ENCODE results near the gene KDM2A.
"Not testable (repeated sequence)": the region's sequence is repeated elsewhere in the genome, so short reads cannot be mapped to it uniquely, and the experiment has no call there.

Gene KDM2A

GRCh38 chr11:67117672-67118180 lies 1.3 kb upstream of the KDM2A start:
- peak; percentile 18 for DNase-seq (ENCODE audit: low read depth)

DNA sequence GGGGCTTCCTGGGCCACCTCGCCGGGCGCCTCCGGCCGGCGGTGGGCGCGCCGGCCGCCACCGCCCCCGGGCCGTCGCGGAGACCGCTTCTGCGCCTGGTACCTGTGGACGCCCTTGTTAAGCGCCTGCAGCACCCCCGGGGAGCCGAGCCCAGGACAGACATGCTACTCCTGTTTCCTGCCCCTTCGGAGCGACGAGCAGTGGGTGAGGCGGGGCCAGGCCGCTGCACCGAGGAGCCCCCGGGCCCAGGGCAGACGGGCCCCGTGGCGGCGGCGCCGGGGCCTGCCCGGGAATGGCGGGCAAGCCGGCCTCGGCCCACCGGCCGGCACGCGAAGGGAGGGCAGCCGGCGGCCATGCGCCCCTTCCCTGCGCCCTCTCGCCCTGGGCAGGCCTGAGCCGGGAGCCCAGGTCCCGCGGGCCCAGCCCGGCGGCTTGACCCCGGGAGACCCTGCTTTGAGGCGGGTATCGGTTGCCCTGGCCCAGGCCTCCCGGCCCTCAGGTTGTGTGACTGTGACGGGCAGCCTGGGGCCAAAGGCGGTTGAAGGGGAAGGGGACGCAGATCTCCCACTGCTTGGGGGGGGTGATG lies 789 bp upstream of the KDM2A start:
- DNase-seq (ENCODE audit: low read depth): peak; percentile 34

GRCh38 chr11:67119585-67120391 lies 725 bp downstream of the KDM2A start:
- DNase-seq (ENCODE audit: low read depth): no peak

DNA sequence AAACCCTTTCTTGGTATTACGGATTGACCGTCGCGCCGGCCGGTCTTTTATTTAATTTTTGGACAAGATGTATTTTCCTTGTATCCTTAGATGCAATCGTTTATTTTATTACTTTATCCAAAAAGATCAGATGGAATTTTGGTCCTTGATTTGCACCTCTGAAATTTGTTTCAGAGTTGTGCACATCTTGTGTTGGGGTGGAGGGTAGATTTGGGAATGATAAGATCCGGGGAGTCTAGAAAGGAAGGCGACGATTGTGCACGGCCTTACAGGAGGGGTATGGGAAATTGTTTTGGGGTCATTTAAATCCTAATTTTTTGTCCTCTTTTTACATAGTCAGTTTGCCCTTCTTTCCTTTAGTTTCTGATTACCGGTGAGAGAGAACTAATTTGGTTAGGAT lies 1.4 kb downstream of the KDM2A start:
- no peak for DNase-seq (ENCODE audit: low read depth)

DNA sequence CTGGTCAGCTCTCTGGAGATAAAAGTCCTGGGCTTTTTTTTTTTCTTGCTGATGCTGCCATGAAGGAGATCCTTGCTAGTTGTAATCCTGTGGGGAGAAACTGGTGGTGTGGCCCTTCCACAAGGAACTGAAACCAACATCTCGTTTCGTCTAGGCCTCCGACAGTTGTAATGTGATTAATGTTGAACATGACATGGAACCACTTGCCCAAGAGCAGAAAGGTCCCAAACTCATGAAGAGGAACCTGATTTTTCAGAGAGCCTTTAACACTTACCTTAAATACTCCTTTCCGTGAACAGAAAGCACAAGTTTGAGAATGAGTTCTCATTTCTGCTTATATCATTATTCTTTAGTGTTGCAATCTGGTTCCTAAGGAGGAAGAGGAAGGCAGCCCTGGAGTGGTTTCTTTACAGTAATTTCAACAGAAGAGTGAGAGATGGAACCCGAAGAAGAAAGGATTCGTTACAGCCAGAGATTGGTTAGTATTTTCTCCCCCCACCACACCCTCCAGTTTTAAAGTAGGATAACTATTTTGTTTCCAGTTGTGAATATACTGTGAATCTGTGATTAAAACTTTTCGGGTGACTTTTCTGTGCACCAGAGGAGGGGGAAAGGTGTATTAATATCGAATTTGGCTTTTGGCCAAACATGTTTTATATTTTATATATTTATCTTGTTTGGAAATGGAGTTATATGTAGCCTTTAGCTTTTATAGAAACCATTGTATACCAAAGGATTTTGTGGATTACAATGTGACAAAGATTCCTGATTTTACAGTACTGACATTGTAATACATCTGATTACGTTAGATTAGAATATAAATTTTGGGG lies 2.0 kb downstream of the KDM2A start:
- DNase-seq (ENCODE audit: low read depth): no peak

DNA sequence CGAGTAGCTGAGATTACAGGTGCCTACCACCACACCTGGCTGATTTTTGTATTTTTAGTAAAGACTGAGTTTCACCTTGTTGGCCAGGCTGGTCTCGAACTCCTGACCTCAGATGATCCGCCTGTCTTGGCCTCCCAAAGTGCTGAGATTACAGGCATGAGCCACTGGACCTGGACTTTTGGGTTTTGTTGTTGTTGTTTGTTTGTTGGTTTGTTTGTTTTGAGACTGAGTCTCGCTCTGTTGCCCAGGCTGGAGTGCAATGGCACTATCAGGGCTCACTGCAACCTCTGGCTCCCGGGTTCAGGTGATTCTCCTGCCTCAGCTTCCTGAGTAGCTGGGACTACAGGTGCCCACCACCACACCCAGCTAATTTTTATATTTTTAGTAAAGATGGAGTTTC lies 4.7 kb downstream of the KDM2A start:
- not testable (repeated sequence) for DNase-seq (ENCODE audit: low read depth)

DNA sequence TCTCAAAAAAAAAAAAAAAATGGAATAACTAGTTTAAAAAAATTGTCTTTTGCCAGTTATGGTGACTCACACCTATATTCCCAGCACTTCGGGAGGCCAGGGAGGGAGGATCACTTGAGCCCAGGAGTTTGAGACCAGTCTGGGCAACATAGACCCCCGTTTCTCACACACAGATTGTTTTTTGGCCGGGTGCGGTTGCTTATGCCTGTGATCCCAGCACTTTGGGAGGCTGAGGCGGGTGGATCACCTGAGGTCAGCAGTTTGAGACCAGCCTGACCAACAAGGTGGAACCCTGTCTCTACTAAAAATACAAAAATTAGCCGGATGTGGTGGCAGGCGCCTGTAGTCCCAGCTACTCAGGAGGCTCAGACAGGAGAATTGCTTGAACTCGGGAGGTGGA lies 7.2 kb downstream of the KDM2A start:
- DNase-seq (ENCODE audit: low read depth): not testable (repeated sequence)

DNA sequence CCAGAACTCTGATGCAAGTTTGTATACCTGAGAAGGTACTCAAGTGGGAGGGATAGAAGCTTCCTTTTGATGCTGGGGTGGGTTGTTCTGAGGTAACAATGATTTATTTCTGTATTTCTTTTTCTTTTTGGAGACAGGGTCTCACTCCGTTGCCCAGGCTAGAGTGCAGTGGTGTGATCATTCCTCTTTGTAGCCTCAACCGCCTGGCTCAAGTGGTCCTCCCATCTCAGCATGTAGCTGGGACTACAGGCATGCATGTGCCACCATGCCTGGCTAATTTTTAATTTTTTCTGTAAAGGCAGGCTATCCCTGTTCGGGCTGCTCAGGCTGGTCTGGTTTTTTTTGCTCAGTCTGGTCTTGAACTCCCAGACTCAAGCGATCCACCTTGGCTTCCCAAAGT lies 7.9 kb downstream of the KDM2A start:
- no peak for DNase-seq (ENCODE audit: low read depth)

- DNase-seq (ENCODE audit: low read depth): not testable (repeated sequence)
Observed at GRCh38 chr11:67130861-67131260, 11.8 kb downstream of the KDM2A start.

DNA sequence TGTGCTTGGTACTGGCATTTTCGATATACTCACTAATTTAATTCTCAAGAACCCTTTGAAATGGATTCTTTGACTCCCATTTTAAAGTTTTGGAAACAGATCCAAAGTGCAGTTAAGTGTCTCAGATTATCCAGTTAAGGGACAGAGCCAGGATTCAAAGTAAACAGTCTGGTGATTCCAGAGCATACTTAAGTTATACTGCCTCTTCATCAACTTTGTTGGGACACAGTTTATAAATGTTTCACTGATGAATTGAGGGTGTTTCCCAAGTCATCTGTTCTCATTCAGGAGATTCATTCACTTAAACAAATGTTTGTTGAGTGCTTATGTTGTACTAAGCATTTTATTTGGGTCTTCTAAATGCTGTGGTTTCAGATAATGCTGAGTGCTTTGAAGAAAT lies 17.1 kb downstream of the KDM2A start:
- DNase-seq (ENCODE audit: low read depth): no peak

DNA sequence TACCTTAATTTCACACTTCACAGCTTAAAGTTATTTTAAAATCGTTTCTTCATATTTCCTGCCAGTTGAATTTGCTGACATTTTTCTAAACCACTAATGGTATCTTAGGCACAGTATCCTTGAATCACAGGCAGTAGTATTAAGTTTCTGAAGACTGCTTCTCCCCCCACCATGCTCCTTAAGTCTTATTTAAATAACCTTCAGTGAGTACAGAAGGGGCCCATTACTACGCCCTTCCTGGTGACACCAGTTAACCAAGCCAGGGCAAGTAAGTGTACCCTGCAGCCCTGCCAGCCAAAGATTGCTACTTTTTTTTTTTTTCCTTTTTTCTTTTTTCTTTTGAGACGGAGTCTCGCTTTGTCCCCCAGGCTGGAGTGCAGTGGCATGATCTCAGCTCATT lies 19.9 kb downstream of the KDM2A start:
- DNase-seq (ENCODE audit: low read depth): no peak

GRCh38 chr11:67146516-67147226 lies 27.6 kb downstream of the KDM2A start:
- DNase-seq (ENCODE audit: low read depth): no peak

DNA sequence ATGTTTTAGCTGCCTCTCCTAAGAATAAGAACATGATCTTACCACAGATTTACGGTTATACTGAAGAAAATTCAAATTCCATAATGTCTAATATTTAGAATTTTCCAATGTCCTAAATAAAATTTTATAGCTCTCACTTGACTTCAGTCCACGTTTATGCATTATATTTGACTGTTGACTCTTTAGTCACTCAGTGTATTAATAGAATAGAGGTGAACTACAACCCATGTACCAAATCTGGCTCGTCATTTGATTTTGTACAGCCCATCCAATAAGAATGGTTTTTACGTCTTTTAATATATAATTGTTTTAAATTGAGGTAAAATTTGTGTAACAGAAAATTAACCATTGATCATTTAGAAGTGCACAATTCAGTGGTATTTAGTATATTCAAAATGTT lies 34.9 kb downstream of the KDM2A start:
- DNase-seq (ENCODE audit: low read depth): no peak

DNA sequence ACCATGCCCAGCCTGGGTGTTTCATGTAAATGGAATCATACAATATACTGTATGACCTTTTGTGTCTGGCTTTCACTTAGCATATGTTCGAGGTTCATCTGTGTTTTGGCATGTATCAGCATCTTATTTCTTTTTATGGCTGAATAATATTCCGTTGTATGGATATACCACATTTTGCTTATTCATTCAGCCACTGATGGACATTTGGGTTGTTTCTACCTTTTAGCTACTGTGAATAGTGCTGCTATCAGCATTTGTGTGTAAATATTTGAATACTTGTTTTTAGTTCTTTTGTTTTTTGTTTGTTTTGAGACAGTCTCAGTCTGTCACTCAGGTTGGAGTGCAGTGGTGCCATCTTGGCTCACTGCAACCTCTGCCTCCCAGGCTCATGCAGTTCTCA lies 35.7 kb downstream of the KDM2A start:
- no peak for DNase-seq (ENCODE audit: low read depth)

DNA sequence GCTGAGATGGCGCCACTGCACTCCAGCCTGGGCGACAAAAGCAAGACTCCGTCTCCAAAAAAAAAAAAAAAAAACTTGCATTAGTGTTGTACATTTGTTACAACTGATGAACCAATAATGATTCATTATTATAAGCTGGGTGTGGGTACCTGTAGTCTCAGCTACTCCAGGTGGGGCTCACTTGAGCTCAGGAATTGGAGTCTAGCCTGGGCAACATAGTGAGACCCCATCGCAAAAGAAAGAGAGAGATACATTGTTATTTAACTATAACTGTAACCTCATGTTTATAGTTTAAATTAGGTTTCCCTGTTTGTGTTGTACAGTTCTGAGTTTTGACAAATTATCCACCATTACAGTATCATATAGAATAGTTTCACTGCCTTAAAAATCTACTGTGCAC lies 38.6 kb downstream of the KDM2A start:
- no peak for DNase-seq (ENCODE audit: low read depth)

DNA sequence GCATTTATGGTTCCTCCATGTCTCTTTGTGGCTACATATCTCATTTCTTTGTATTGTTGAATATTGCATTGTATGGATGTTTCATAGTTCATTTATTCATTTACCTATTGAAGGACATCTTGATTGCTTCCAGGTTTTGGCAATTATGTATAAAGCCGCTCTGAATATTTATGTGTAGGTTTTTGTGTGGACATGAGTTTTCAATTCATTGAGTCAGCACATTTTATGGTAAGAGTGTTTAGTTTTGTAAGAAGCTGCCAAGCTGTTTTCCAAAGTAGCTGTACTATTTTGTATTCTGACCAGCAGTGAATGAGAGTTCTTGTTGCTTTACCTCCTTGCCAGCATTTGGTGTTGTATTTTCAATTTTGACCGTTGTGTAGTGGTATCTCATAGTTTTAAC lies 39.2 kb downstream of the KDM2A start:
- no peak for DNase-seq (ENCODE audit: low read depth)

GRCh38 chr11:67160045-67160444 lies 41.0 kb downstream of the KDM2A start:
- no peak for DNase-seq (ENCODE audit: low read depth)

GRCh38 chr11:67160872-67161783 lies 42.1 kb downstream of the KDM2A start:
- no peak for DNase-seq (ENCODE audit: low read depth)

DNA sequence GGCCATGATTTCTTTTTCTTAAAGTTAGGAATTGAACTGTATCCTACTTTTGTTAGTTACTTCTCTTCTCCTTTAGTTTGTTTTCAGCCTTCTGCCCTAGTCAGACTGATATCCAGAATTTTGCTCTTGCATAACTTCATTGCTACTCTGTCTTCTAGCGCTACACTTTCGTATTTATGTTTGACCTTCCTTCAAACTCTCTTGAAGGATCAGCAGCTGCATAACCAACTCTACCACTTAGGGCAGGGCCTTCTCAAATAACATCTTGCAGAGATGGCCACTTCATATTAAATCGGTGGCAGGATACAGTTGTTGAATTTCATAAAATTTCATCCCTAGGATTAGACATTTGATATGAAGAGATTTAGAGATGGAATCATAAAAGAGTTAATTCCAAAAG lies 43.9 kb downstream of the KDM2A start:
- DNase-seq (ENCODE audit: low read depth): no peak

DNA sequence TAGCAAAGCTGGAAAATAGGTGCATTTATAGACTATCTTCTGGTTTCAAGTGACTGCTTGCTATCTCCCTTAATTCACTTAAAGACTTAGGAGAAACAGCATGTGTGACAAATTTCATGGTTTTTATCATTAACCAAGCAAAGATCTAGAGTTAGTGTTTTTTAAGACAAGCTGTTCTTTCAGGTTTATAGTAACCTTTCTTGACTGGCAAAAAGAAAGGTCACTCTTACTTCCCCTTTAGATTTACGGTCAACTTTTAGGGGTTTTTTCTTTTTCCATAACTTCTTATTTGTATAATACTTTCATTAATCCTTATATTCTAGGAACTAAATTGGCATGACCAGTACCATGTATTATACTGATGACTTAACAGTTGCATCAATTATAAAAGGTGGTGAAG lies 46.6 kb downstream of the KDM2A start:
- DNase-seq (ENCODE audit: low read depth): no peak

GRCh38 chr11:67167091-67167490 lies 48.0 kb downstream of the KDM2A start:
- DNase-seq (ENCODE audit: low read depth): no peak

All from T-helper 22 cell (primary cell).